HFFc6 (cell line): Measurements from ENCODE around the gene PRKAR1B. TPM values are rescaled to one million over a fixed set of nuclear protein-coding genes. Genes with fewer than 3 reads are reported as not detected.

Source experiments
- DNase-seq: peaks from one replicate; pipeline ENCODE4 v3.0.0-alpha.2; 2018
- H3K27ac Mint-ChIP-seq: 2 replicates; pipeline ENCODE4 v1.8.0; 2020; ENCODE audit warnings: mild to moderate bottlenecking, mixed read lengths
- H3K27me3 Mint-ChIP-seq: 2 replicates; pipeline ENCODE4 v1.8.0; 2021; ENCODE audit warnings: mild to moderate bottlenecking, moderate library complexity, mixed read lengths; ENCODE audit not compliant: insufficient read depth
- H3K36me3 Mint-ChIP-seq: 2 replicates; pipeline ENCODE4 v1.8.0; 2021; ENCODE audit warnings: low read depth, mixed read lengths
- H3K4me1 Mint-ChIP-seq: 2 replicates; pipeline ENCODE4 v1.8.0; 2020; ENCODE audit warnings: low read depth, mixed read lengths
- H3K4me3 Mint-ChIP-seq: 2 replicates; pipeline ENCODE4 v1.8.0; 2020; ENCODE audit warnings: mild to moderate bottlenecking, moderate library complexity, mixed read lengths
- H3K9me3 Mint-ChIP-seq: 2 replicates; pipeline ENCODE4 v1.8.0; 2020; ENCODE audit warnings: mild to moderate bottlenecking, mixed read lengths
- CTCF ChIP-seq: fragments of 200-600 bp; sonication (generic); IDR thresholded peaks from 2 replicates; pipeline ENCODE4 v1.5.0; 2021; ENCODE audit warnings: antibody characterized with exemption, mild to moderate bottlenecking
- total RNA-seq, 6 experiments: library from RNA; stranded (reverse); fragmentation: NEBNext Ultra II Directional; extraction: Animal tissue kit (Norgen Biotek cat#: 25700); gene quantifications; 2 replicates in 1 of 6; 3 replicates in 5 of 6; pipeline ENCODE4 v1.2.3, GENCODE V29; 2021

Gene PRKAR1B
- total RNA-seq, 6 experiments from 2014 or later, result 15.5 to 22.7 (median 17.1) TPM

GRCh38 chr7:768881-769504 is 41.9 kb upstream of the PRKAR1B start:
- no peak for DNase-seq
- Mint-ChIP-seq H3K27me3 (peaks cover 4% of the 10 kb centered on the region; the same call in 1 of the 2 replicates), H3K9me3 (no peaks in the 10 kb centered on the region), H3K27ac (no peak overlapping the region), H3K4me3 (no peak overlapping the region), H3K36me3 (peaks cover 22% of the 10 kb centered on the region), H3K4me1 (no peaks in the 10 kb centered on the region)
- peak; percentile 36; the same call in 1 of the 2 replicates for TF ChIP-seq CTCF

GRCh38 chr7:767941-768731 is 41.1 kb upstream of the PRKAR1B start:
- peaks cover 4% of the 10 kb centered on the region; the same call in 1 of the 2 replicates for H3K27me3 Mint-ChIP-seq
- no peak overlapping the region for H3K4me3 Mint-ChIP-seq
- no peaks in the 10 kb centered on the region for H3K4me1 Mint-ChIP-seq
- H3K27ac Mint-ChIP-seq, result no peak overlapping the region
- peaks cover 22% of the 10 kb centered on the region for H3K36me3 Mint-ChIP-seq
- DNase-seq, result no peak
- no peak for TF ChIP-seq CTCF
- no peaks in the 10 kb centered on the region for H3K9me3 Mint-ChIP-seq

GRCh38 chr7:767580-767940 is 40.5 kb upstream of the PRKAR1B start:
- Mint-ChIP-seq H3K36me3 (peaks cover 22% of the 10 kb centered on the region), H3K4me3 (no peak overlapping the region)
- no peak for TF ChIP-seq CTCF

GRCh38 chr7:765383-765782 is 38.3 kb upstream of the PRKAR1B start:
- Mint-ChIP-seq H3K4me3 (no peak overlapping the region), H3K36me3 (peaks cover 22% of the 10 kb centered on the region), H3K27me3 (peaks cover 4% of the 10 kb centered on the region; the same call in 1 of the 2 replicates), H3K4me1 (no peaks in the 10 kb centered on the region), H3K27ac (no peak overlapping the region), H3K9me3 (no peaks in the 10 kb centered on the region)
- no peak for TF ChIP-seq CTCF
- no peak for DNase-seq

More at GRCh38 chr7:767580-767940, 40.5 kb upstream of the PRKAR1B start:
- H3K27ac Mint-ChIP-seq, result no peak overlapping the region
- H3K4me1 Mint-ChIP-seq, result no peaks in the 10 kb centered on the region
- H3K27me3 Mint-ChIP-seq, result peaks cover 4% of the 10 kb centered on the region; the same call in 1 of the 2 replicates
- DNase-seq, result no peak
- H3K9me3 Mint-ChIP-seq, result no peaks in the 10 kb centered on the region

GRCh38 chr7:763762-764161 is 36.7 kb upstream of the PRKAR1B start:
- DNase-seq, result no peak
- Mint-ChIP-seq H3K9me3 (no peaks in the 10 kb centered on the region), H3K4me1 (no peaks in the 10 kb centered on the region), H3K27ac (no peak overlapping the region), H3K27me3 (peaks cover 4% of the 10 kb centered on the region; the same call in 1 of the 2 replicates), H3K36me3 (peaks cover 22% of the 10 kb centered on the region), H3K4me3 (no peak overlapping the region)
- TF ChIP-seq CTCF, result no peak
